IPS-11a (cell line): ENCODE data around the gene EIF5.

Source experiments
- H3K4me3 ChIP-seq: one replicate; pipeline ENCODE4 v1.5.1; 2013; ENCODE audit warnings: low read depth, low read length, control low read depth

The EIF5 gene

DNA sequence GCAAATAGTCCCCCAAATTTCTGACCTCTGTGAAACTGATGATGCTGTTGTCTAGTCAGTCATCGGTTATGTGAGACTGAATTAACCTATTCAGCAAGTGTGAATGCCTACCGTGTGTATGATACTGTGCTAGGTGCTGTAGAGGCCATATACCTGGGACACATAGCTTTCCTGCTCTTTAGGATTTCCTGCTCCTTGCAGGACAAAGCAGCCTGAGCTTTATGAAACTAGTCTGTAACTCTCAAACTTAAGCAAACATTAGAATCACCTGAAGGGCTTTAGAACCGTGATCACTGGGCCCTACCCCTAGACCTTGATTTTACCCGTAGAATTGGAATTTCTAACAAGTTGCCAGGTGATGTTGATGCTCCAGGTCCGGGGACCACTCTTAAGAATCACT lies 58.1 kb downstream of the EIF5 start:
- H3K4me3 ChIP-seq: no peak overlapping the region

DNA sequence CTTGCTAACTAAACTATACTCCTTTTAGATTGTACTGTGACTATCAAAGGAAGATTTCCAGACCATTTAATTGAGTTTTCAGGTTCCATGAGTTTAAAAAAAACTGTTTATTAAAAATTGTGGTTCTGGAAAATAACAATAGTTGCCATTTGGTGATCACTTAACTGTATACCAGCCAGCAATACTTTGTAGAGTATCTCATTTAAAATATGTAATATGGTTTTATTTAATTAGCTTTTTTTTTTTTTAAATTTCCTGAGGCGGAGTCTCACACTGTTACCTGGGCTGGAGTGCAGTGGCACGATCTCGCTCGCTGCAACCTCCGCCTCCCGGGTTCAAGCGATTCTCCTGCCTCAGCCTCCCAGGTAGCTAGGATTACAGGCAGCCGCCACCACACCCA lies 58.5 kb downstream of the EIF5 start:
- H3K4me3 ChIP-seq: no peak overlapping the region

DNA sequence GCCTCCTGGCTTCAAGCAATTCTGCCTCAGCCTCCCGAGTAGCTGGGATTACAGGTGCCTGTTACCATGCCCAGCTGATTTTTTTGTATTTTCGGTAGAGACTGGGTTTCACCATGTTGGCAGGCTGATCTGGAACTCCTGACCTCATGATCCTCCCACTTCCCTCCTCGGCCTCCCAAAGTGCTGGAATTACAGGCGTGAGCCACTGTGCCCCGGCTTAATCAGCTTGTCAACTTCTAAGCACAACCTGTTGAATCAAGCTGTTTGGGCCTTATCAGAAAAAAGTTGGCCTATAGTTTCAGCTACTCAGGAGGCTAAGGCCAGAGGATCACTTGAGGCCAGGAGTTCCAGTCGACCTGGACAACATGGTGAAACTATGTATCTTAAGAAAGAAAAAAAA lies 59.0 kb downstream of the EIF5 start:
- H3K4me3 ChIP-seq: no peak overlapping the region

DNA sequence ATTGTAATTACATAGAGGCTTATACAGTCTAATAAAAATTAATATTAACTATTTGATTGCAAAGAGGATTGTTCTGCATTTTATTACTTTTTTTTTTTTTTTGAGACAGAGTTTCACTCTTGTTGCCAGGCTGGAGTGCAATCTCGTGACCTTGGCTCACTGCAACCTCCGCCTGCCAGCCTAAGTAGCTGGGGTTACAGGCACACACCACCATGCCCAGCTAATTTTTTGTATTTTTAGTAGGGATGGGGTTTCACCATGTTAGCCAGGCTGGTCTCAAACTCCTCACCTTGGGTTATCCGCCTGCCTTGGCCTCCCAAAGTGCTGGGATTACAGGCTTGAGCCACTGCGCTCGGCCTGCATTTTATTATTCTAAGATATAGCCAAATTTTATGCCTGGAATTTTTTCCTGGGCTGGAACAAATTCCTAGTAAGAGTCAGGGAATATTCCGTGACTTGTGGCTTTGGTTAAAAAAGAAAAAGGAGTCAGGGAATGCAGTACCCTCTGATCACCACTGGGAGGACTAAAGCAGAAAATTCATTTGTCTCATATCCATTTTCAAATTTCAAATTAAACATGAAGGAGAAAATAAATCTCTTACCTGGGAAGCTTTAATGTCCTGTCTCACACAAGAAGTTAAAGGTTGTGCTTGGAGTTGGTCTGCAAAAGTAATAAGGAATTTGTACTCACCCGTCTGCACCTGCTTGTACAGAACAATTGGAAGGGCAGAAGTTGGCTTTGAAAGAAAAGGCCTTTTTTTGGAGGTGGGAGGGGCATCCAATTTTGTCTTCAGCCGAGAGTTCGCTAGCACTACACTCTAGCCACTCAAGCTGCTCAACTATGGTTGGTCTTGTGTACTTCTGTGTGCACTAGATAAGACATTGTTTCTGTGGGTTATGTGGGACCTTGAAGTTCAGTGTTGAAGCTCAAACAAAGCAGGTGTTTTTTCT lies 59.9 kb downstream of the EIF5 start:
- no peak overlapping the region for H3K4me3 ChIP-seq
